Keratinocyte (primary cell): ENCODE measurements around the gene DYNLRB1.
"Not testable (repeated sequence)": the region's sequence is repeated elsewhere in the genome, so short reads cannot be mapped to it uniquely, and the experiment has no call there.

Experiments
- EZH2 ChIP-seq: IDR thresholded peaks from one replicate; pipeline ENCODE4 v1.6.1; 2012; ENCODE audit warnings: inconsistent platforms, mild to moderate bottlenecking, low read length, moderate library complexity
- TF ChIP-seq, protein P1 (sequence below), 3 experiments: IDR thresholded peaks in 1 of 3; conservative IDR thresholded peaks in 1 of 3; optimal IDR thresholded peaks in 1 of 3; 2 replicates in 2 of 3; 3 replicates in 1 of 3; pipeline versions ENCODE3 to v1.5.1; 2011; ENCODE audit warnings: low read length in 3 of 3, mild to moderate bottlenecking in 3 of 3, moderate library complexity in 2 of 3, control low read depth in 1 of 3, inconsistent platforms in 1 of 3; ENCODE audit not compliant: insufficient read depth in 2 of 3; ENCODE audit errors: extremely low read depth in 1 of 3

DNA sequence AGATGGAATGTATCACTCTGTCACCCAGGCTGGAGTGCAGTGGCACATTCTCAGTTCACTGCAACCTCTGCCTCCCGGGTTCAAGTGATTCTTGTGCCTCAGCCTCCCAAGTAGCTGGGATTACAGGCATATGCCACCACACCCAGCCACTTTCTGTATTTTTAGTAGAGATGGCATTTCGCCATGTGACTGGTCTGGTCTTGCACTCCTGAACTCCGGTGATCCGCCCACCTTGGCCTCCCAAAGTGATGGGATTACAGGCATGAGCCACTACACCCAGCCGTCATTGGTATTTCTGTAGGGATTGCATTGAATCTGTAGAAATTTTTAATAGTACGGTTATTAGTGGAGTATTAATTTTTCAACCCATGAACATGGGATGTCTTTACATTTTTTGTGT is 18.6 kb upstream of the DYNLRB1 start:
- not testable (repeated sequence) for TF ChIP-seq EZH2
- TF ChIP-seq, protein P1, sequence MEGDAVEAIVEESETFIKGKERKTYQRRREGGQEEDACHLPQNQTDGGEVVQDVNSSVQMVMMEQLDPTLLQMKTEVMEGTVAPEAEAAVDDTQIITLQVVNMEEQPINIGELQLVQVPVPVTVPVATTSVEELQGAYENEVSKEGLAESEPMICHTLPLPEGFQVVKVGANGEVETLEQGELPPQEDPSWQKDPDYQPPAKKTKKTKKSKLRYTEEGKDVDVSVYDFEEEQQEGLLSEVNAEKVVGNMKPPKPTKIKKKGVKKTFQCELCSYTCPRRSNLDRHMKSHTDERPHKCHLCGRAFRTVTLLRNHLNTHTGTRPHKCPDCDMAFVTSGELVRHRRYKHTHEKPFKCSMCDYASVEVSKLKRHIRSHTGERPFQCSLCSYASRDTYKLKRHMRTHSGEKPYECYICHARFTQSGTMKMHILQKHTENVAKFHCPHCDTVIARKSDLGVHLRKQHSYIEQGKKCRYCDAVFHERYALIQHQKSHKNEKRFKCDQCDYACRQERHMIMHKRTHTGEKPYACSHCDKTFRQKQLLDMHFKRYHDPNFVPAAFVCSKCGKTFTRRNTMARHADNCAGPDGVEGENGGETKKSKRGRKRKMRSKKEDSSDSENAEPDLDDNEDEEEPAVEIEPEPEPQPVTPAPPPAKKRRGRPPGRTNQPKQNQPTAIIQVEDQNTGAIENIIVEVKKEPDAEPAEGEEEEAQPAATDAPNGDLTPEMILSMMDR (optimal IDR thresholded peaks at IDR 0.05 in 1 of 3, IDR thresholded peaks at IDR 0.05 in 1 of 3, conservative IDR thresholded peaks at IDR 0.05 in 1 of 3; ENCODE audit: extremely low read depth in 1 of 3, insufficient read depth in 2 of 3, low read length in 3 of 3), result not testable (repeated sequence)
